Adrenal gland (tissue), 12 donors: Measurements from ENCODE around the gene SYDE1. TPM values are rescaled to one million over a fixed set of nuclear protein-coding genes. Genes with fewer than 3 reads are reported as not detected.
A peak's percentile ranks its signal among the peaks of the same experiment; 100 is the strongest.

ENCODE experiments used
- DNase-seq, 7 donors: peaks; one replicate each; pipeline ENCODE4 v3.0.0-alpha.2; 2019 to 2020
- H3K27ac ChIP-seq, 5 donors: fragments of 200-600 bp; sonication (generic) in 4 of 5; 1 replicate in 3 of 5; 2 replicates in 2 of 5; pipeline versions ENCODE4 v1.5.1 to v1.8.0; 2016 to 2020; ENCODE audit warnings: mild to moderate bottlenecking in 1 of 5
- H3K27me3 ChIP-seq: fragments of 200-600 bp; 2 replicates; pipeline ENCODE4 v1.8.0; 2021
- H3K36me3 ChIP-seq, 2 donors: fragments of 200-600 bp; replicated peaks in 1 of 2; 1 replicate in 1 of 2; 2 replicates in 1 of 2; pipeline versions ENCODE4 v1.5.1 to v1.8.0; 2018 to 2022
- H3K4me1 ChIP-seq, 2 donors: fragments of 200-600 bp; replicated peaks in 1 of 2; 1 replicate in 1 of 2; 2 replicates in 1 of 2; pipeline versions ENCODE4 v1.5.1 to v1.8.0; 2018 to 2021
- H3K4me3 ChIP-seq, 4 donors: fragments of 200-600 bp; sonication (generic) in 3 of 4; one replicate each; pipeline ENCODE4 v1.5.1; 2016 to 2018
- H3K9me3 ChIP-seq, 3 donors: fragments of 200-600 bp; sonication (generic) in 1 of 3; replicated peaks in 1 of 3; 1 replicate in 2 of 3; 2 replicates in 1 of 3; pipeline versions ENCODE4 v1.5.1 to v1.8.0; 2016 to 2021
- POLR2A ChIP-seq, 2 donors: fragments of 450-650 bp; IDR thresholded peaks; one replicate each; pipeline ENCODE4 v1.6.1; 2017; ENCODE audit warnings: antibody characterized with exemption in 2 of 2, mild to moderate bottlenecking in 2 of 2, moderate library complexity in 1 of 2
- WGBS, 4 donors: extraction: QIAGEN DNeasy Blood & Tissue Kit in 2 of 4; methylation state at CpG; one replicate each; pipeline versions ENCODE4 v1.1.5 to v1.1.7; 2013 to 2017; 5-methylcytosine and 5-hydroxymethylcytosine counted together
- intact Hi-C, 2 donors: fragments of 100-400 bp; cut with DNase I; formaldehyde crosslinking; loops; one replicate each; pipeline versions ENCODE4 v1.14.1 to v1.15.0; 2022 to 2023
- polyA plus RNA-seq, 3 donors: library from polyadenylated mRNA; stranded (reverse); fragments of 200-250 nt in 2 of 3; fragments of 350-450 nt in 1 of 3; fragmentation: Illumina TruSeq in 1 of 3; extraction: RNeasy Lipid Tissue Mini Kit (QIAGEN cat#74804) in 1 of 3; gene quantifications; one replicate each; pipeline ENCODE4 v1.2.3, GENCODE V29; 2013 to 2014
- total RNA-seq, 9 donors: library from RNA; depleted of rRNA in 4 of 9; stranded (reverse); fragments of >200 nt in 4 of 9; fragments of 120-200 nt in 1 of 9; fragmentation: NEBNext Ultra II Directional in 1 of 9; extraction: Animal tissue kit (Norgen Biotek cat#: 25700) in 1 of 9; gene quantifications; one replicate each; pipeline versions ENCODE4 v1.1.0 to v1.2.4, GENCODE V29; 2013 to 2023
- TF ChIP-seq, protein P1 (sequence below), 6 experiments: fragments of 450-650 bp in 4 of 6; fragments of 200-600 bp in 2 of 6; sonication (generic) in 1 of 6; IDR thresholded peaks; 1 replicate in 5 of 6; 2 replicates in 1 of 6; pipeline versions ENCODE4 v1.5.1 to v1.8.0; 2016 to 2021; ENCODE audit warnings: antibody characterized with exemption in 6 of 6, mild to moderate bottlenecking in 2 of 6, moderate library complexity in 1 of 6
- donor health status: healthy with polysubstance abuse.
- donor health status: Bipolar disorder and iron deficiency.
- donor health status: DM: yes; HTN: yes; CAD: no.
- donor health status: DM: no; HTN: no; CAD: no.
- donor health status: DM: no; HTN: no; CAD: no.
- donor health status: DM: yes; HTN: yes; CAD: no.

SYDE1 gene
- total and polyA plus RNA-seq, 12 donors, result 2.5 to 45.1 (median 28.7) TPM

DNA sequence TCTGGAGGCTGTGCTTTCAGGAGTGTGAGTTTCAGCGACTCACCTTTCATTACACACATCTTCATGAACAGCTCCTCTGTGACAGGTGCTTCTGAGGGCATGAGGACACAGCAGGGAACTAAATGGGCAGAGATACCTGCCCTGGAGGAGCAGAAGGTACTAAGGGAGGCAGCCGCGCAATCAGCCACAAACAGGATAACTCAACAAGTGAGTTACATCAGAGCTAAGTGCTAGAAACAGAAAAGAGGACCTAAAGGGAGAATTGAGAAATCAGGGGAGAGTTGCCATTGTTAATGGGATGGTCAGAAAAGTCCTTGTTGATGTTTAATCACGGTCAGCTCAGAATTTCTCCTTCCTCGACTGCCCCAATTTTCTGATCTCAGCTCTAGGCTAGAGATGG is 42.5 kb downstream of the SYDE1 start:
- Histone ChIP-seq H3K9me3 (no peaks in the 10 kb centered on the region), H3K27ac (no peak overlapping the region), H3K4me1 (no peaks in the 10 kb centered on the region), H3K27me3 (no peaks in the 10 kb centered on the region), H3K36me3 (no peaks in the 10 kb centered on the region), H3K4me3 (no peak overlapping the region)
- TF ChIP-seq POLR2A (IDR thresholded peaks at IDR 0.05), result no peak
- TF ChIP-seq, protein P1, sequence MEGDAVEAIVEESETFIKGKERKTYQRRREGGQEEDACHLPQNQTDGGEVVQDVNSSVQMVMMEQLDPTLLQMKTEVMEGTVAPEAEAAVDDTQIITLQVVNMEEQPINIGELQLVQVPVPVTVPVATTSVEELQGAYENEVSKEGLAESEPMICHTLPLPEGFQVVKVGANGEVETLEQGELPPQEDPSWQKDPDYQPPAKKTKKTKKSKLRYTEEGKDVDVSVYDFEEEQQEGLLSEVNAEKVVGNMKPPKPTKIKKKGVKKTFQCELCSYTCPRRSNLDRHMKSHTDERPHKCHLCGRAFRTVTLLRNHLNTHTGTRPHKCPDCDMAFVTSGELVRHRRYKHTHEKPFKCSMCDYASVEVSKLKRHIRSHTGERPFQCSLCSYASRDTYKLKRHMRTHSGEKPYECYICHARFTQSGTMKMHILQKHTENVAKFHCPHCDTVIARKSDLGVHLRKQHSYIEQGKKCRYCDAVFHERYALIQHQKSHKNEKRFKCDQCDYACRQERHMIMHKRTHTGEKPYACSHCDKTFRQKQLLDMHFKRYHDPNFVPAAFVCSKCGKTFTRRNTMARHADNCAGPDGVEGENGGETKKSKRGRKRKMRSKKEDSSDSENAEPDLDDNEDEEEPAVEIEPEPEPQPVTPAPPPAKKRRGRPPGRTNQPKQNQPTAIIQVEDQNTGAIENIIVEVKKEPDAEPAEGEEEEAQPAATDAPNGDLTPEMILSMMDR (IDR thresholded peaks at IDR 0.05), result no peak
- 68 to 76% (median 71%) methylated on average over 5 of the region's 5 CpGs for WGBS, 4 donors
- no peak for DNase-seq
- intact Hi-C loops, result loop anchor here (5.0 to 10.0 kb wide), 2 partner anchors 57 to 275 kb away; no protein-coding TSS in a partner anchor

GRCh38 chr19:15154002-15154612 is 46.9 kb downstream of the SYDE1 start:
- no peak for TF ChIP-seq POLR2A (IDR thresholded peaks at IDR 0.05)
- TF ChIP-seq, protein P1 (IDR thresholded peaks at IDR 0.05), result peak in 5 of 6 experiments; percentile 11 to 46 (median 32)
- Histone ChIP-seq H3K4me1 (no peaks in the 10 kb centered on the region), H3K27me3 (no peaks in the 10 kb centered on the region), H3K27ac (no peak overlapping the region), H3K9me3 (no peaks in the 10 kb centered on the region), H3K36me3 (no peaks in the 10 kb centered on the region), H3K4me3 (no peak overlapping the region)
- 91 to 97% (median 95%) methylated on average over 3 of the region's 3 CpGs for WGBS, 4 donors
- intact Hi-C loops, result loop anchor here (5.0 kb wide), 1 partner anchor 62 kb away; no protein-coding TSS in a partner anchor
- DNase-seq, result peak in 2 of 7 donors; percentile 27 to 45

- no peak for DNase-seq
- H3K27me3 ChIP-seq, result no peaks in the 10 kb centered on the region
- H3K4me1 ChIP-seq, result no peaks in the 10 kb centered on the region
- WGBS, 4 donors, result 81 to 88% (median 86%) methylated on average over 5 of the region's 5 CpGs
- H3K4me3 ChIP-seq, result no peak overlapping the region
- H3K9me3 ChIP-seq, result no peaks in the 10 kb centered on the region
- intact Hi-C loops, result no loop called here
- H3K27ac ChIP-seq, result no peak overlapping the region
- no peak for TF ChIP-seq POLR2A (IDR thresholded peaks at IDR 0.05)
- TF ChIP-seq, protein P1 (IDR thresholded peaks at IDR 0.05), result no peak
- no peaks in the 10 kb centered on the region for H3K36me3 ChIP-seq
Measured at GRCh38 chr19:15155296-15155695, 48.1 kb downstream of the SYDE1 start.

GRCh38 chr19:15156391-15156790 is 49.2 kb downstream of the SYDE1 start:
- intact Hi-C loops, result no loop called here
- H3K27me3 ChIP-seq, result no peaks in the 10 kb centered on the region
- DNase-seq, result no peak
- whole genome bisulfite sequencing, 4 donors, result 88 to 93% (median 90%) methylated on average over 4 of the region's 4 CpGs
- H3K9me3 ChIP-seq, result no peaks in the 10 kb centered on the region
- H3K36me3 ChIP-seq, result no peaks in the 10 kb centered on the region
- TF ChIP-seq POLR2A (IDR thresholded peaks at IDR 0.05), result no peak
- TF ChIP-seq, protein P1 (IDR thresholded peaks at IDR 0.05), result no peak
- no peak overlapping the region for H3K27ac ChIP-seq
- H3K4me1 ChIP-seq, result no peaks in the 10 kb centered on the region
- H3K4me3 ChIP-seq, result no peak overlapping the region
